Adipose tissue (tissue), 3 donors: ENCODE measurements around the gene PNCK. TPM values are rescaled to one million over a fixed set of nuclear protein-coding genes. Genes with fewer than 3 reads are reported as not detected.

Experiments
- H3K27ac ChIP-seq: one replicate; pipeline ENCODE4 v1.5.1; 2013; ENCODE audit warnings: low read depth, low read length
- WGBS, 3 donors: extraction: QIAGEN DNeasy Blood & Tissue Kit; methylation state at CpG; one replicate each; pipeline ENCODE4 v1.1.7; 2013; 5-methylcytosine and 5-hydroxymethylcytosine counted together
- polyA plus RNA-seq, 3 donors: library from polyadenylated mRNA; stranded (reverse); fragments of 200-250 nt; gene quantifications; one replicate each; pipeline ENCODE4 v1.2.3, GENCODE V29; 2013
- donor health status: healthy with polysubstance abuse.
- donor health status: Bipolar disorder and iron deficiency.
- donor health status: healthy.

Gene PNCK
- polyA plus RNA-seq, 3 donors, result 0.64 to 1.5 (median 1.5) TPM

- 82 to 86% (median 86%) methylated on average over 11 to 21 of the region's 21 CpGs for WGBS, 3 donors
- no peak overlapping the region for H3K27ac ChIP-seq
Measured at GRCh38 chrX:153625271-153626024, 48.2 kb downstream of the PNCK start.

GRCh38 chrX:153624196-153625091 is 49.2 kb downstream of the PNCK start:
- 74 to 96% (median 78%) methylated on average over 11 to 15 of the region's 15 CpGs for WGBS, 3 donors
- H3K27ac ChIP-seq, result no peak overlapping the region

DNA sequence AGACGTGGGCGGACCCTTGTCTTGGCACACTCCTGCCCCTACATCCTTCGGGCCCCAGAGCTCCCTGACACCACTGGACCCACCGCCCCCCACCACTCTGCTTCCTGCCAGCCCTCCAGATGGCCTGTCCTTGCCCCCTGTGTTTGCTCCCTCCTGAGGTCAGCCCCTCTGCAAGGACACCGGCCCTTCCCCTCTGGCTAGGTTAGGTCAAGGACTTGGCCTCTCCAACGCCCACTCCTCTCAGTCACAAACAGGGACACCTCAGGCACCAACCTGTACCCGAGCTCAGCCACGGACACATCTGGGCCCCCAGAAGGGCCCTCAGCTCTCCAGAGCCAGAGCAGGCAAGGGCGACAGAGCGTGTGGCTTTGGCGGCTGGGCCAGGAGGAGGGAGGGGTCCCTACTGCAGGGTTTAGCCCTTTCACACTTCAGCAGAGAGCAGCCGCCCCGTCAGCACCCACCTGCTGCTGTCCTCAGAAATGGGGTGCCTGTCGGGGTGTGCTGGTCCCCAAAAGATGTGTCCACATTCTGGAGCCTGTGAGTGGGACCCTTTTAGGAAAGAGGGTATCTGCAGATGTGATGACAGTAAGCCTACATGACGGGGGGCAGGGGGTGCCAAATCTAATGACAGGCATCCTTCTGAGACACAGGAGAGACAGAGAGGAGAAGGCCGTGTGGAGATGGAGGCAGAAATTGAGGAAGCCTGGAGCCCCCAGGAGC is 50.1 kb downstream of the PNCK start:
- WGBS, 3 donors, result 72 to 79% (median 78%) methylated on average over 13 to 16 of the region's 16 CpGs
- no peak overlapping the region for H3K27ac ChIP-seq

- no peak overlapping the region for H3K27ac ChIP-seq
- WGBS, 3 donors, result 23 to 71% (median 69%) methylated on average over 16 to 17 of the region's 17 CpGs
Measured at GRCh38 chrX:153622661-153623309, 50.8 kb downstream of the PNCK start.

- H3K27ac ChIP-seq, result no peak overlapping the region
- 83 to 88% (median 88%) methylated on average over 27 of the region's 27 CpGs for WGBS, 3 donors
Measured at GRCh38 chrX:153621949-153622598, 51.5 kb downstream of the PNCK start.

GRCh38 chrX:153620576-153620975 is 53.0 kb downstream of the PNCK start:
- no peak overlapping the region for H3K27ac ChIP-seq
- WGBS, 3 donors, result 70 to 85% (median 78%) methylated on average over 5 of the region's 5 CpGs

Other genes with a start within 250 kb of the PNCK start
- gene TREX2, start 227.8 kb downstream of the PNCK start, polyA plus RNA-seq, result under 1 TPM; 0.46 to 0.90 (median 0.56) TPM
- 10 to 100 TPM in 2 of 3 donors, 1 to 10 TPM in 1; 9.0 to 54.8 (median 22.3) TPM for gene HAUS7, start 203.2 kb downstream of the PNCK start, polyA plus RNA-seq
- 10 to 100 TPM; 10.4 to 58.4 (median 37.1) TPM for gene BGN, start 178.8 kb downstream of the PNCK start, polyA plus RNA-seq
- under 1 TPM in 1 of 3 donors, not detected in 2; 0.02 TPM for gene ATP2B3, start 156.2 kb downstream of the PNCK start, polyA plus RNA-seq
- 10 to 100 TPM; 19.3 to 26.9 (median 22.3) TPM for gene CCNQ, start 74.7 kb downstream of the PNCK start, polyA plus RNA-seq
- gene DUSP9, start 26.6 kb downstream of the PNCK start, polyA plus RNA-seq, result 1 to 10 TPM in 1 of 3 donors, under 1 TPM in 1, not detected in 1; 0.07 to 1.0 TPM
- 10 to 100 TPM; 14.7 to 61.0 (median 20.0) TPM for gene SLC6A8, start 14.1 kb upstream of the PNCK start, polyA plus RNA-seq
- gene BCAP31, start 50.6 kb upstream of the PNCK start, polyA plus RNA-seq, result 100 to 1,000 TPM; 151 to 640 (median 216) TPM
- gene ABCD1, start 51.0 kb upstream of the PNCK start, polyA plus RNA-seq, result 10 to 100 TPM in 1 of 3 donors, 1 to 10 TPM in 2; 7.5 to 29.9 (median 9.6) TPM
- gene PLXNB3, start 90.4 kb upstream of the PNCK start, polyA plus RNA-seq, result 1 to 10 TPM; 3.4 to 9.1 (median 8.3) TPM
- under 1 TPM; 0.23 to 0.67 (median 0.30) TPM for gene SRPK3, start 107.2 kb upstream of the PNCK start, polyA plus RNA-seq
- gene IDH3G, start 120.6 kb upstream of the PNCK start, polyA plus RNA-seq, result 10 to 100 TPM; 34.9 to 81.0 (median 51.6) TPM
- gene SSR4, start 120.9 kb upstream of the PNCK start, polyA plus RNA-seq, result 100 to 1,000 TPM; 283 to 679 (median 378) TPM
- 1 to 10 TPM; 1.5 to 2.7 (median 2.1) TPM for gene PDZD4, start 156.7 kb upstream of the PNCK start, polyA plus RNA-seq
- gene L1CAM, start 212.4 kb upstream of the PNCK start, polyA plus RNA-seq, result 1 to 10 TPM; 1.3 to 1.8 (median 1.5) TPM
- gene AVPR2, start 230.9 kb upstream of the PNCK start, polyA plus RNA-seq, result 1 to 10 TPM; 1.3 to 7.1 (median 5.9) TPM